T-helper 2 cell treated with Interferon-gamma antibody and Interleukin-4, amounts not matched to agents 100 ng/mL and 5 ng/mL, for 36 hours (primary cell): Measurements from ENCODE around the gene COG1. TPM values are rescaled to one million over a fixed set of nuclear protein-coding genes. Genes with fewer than 3 reads are reported as not detected.

Experiments
- total RNA-seq: library from RNA; stranded (reverse); gene quantifications from 2 replicates; pipeline ENCODE4 v1.2.3, GENCODE V29; 2022

Gene COG1
- total RNA-seq, 1 donor from 2014 or later = 29.8 TPM

Other genes starting within 250 kb of the COG1 start
- 26.9 and 29.2 TPM in 2 replicates for gene SLC39A11, start 100.4 kb upstream of the COG1 start, total RNA-seq
- gene SSTR2, start 28.0 kb upstream of the COG1 start, total RNA-seq = 0.02 TPM in 1 of 2 replicates, not detected in the other
- gene CPSF4L, start 68.8 kb downstream of the COG1 start, total RNA-seq = not detected in 2 replicates
- 1.2 and 1.6 TPM in 2 replicates for gene CDC42EP4, start 118.9 kb downstream of the COG1 start, total RNA-seq